ENCODE data around the gene PELI3.

PELI3 gene

GRCh38 chr11:66473608-66474515, 7.2 kb downstream of the PELI3 start:
- DNase-seq (ENCODE audit: low read depth, low spot score): no peak

GRCh38 chr11:66475349-66476172, 8.9 kb downstream of the PELI3 start:
- no peak for DNase-seq (ENCODE audit: low read depth, low spot score)

- no peak for DNase-seq (ENCODE audit: low read depth, low spot score)
Observed at GRCh38 chr11:66476173-66476840, 9.6 kb downstream of the PELI3 start.

GRCh38 chr11:66476841-66477251, 10.1 kb downstream of the PELI3 start:
- DNase-seq (ENCODE audit: low read depth, low spot score): no peak

- DNase-seq (ENCODE audit: low read depth, low spot score): no peak
Observed at GRCh38 chr11:66477263-66478201, 10.8 kb downstream of the PELI3 start.

GRCh38 chr11:66478729-66479393, 12.2 kb downstream of the PELI3 start:
- no peak for DNase-seq (ENCODE audit: low read depth, low spot score)

GRCh38 chr11:66479394-66480116, 12.8 kb downstream of the PELI3 start:
- DNase-seq (ENCODE audit: low read depth, low spot score): no peak

- peak; percentile 84 for DNase-seq (ENCODE audit: low read depth, low spot score)
Observed at GRCh38 chr11:66480117-66480938, 13.6 kb downstream of the PELI3 start, which contains the start of gene DPP3. DPP3 (plus strand) TSS chr11:66480434; CDS start chr11:66482201, 1,767 bp downstream.

GRCh38 chr11:66484806-66485380, 18.2 kb downstream of the PELI3 start:
- no peak for DNase-seq (ENCODE audit: low read depth, low spot score)

- DNase-seq (ENCODE audit: low read depth, low spot score): no peak
Observed at GRCh38 chr11:66488957-66489356, 22.3 kb downstream of the PELI3 start.

- DNase-seq (ENCODE audit: low read depth, low spot score): no peak
Observed at GRCh38 chr11:66489636-66490035, 22.9 kb downstream of the PELI3 start.

GRCh38 chr11:66491315-66491935, 24.7 kb downstream of the PELI3 start:
- DNase-seq (ENCODE audit: low read depth, low spot score): no peak

GRCh38 chr11:66492161-66492865, 25.6 kb downstream of the PELI3 start:
- DNase-seq (ENCODE audit: low read depth, low spot score): no peak

GRCh38 chr11:66493130-66493529, 26.4 kb downstream of the PELI3 start:
- no peak for DNase-seq (ENCODE audit: low read depth, low spot score)

- no peak for DNase-seq (ENCODE audit: low read depth, low spot score)
Observed at GRCh38 chr11:66494458-66494857, 27.8 kb downstream of the PELI3 start.

- DNase-seq (ENCODE audit: low read depth, low spot score): no peak
Observed at GRCh38 chr11:66494935-66495334, 28.2 kb downstream of the PELI3 start.

- no peak for DNase-seq (ENCODE audit: low read depth, low spot score)
Observed at GRCh38 chr11:66495401-66495854, 28.7 kb downstream of the PELI3 start.
